Cardiac muscle cell (in vitro differentiated cells and primary cell): ENCODE measurements around the gene DDR1. TPM values are rescaled to one million over a fixed set of nuclear protein-coding genes. Genes with fewer than 3 reads are reported as not detected.
A peak's percentile ranks its signal among the peaks of the same experiment; 100 is the strongest.

Source experiments
- DNase-seq, 2 donors: peaks; one replicate each; pipeline versions ENCODE4 v3.0.0 to v3.0.0-alpha.2; 2010 to 2017; ENCODE audit warnings: low read depth in 1 of 2, low spot score in 1 of 2
- H3K27ac ChIP-seq: fragments of 200-600 bp; sonication (generic); 2 replicates; pipeline ENCODE4 v1.5.1; 2016
- H3K27me3 ChIP-seq: fragments of 200-600 bp; sonication (generic); 2 replicates; pipeline ENCODE4 v1.6.0; 2016; ENCODE audit warnings: control low read depth
- H3K36me3 ChIP-seq: fragments of 200-600 bp; sonication (generic); 2 replicates; pipeline ENCODE4 v1.5.1; 2016; ENCODE audit warnings: control low read depth
- H3K4me1 ChIP-seq: fragments of 200-600 bp; sonication (generic); 2 replicates; pipeline ENCODE4 v1.8.1; 2017; ENCODE audit warnings: low read depth, mild to moderate bottlenecking, mixed run types
- H3K4me3 ChIP-seq: fragments of 200-600 bp; sonication (generic); 2 replicates; pipeline ENCODE4 v1.5.1; 2016; ENCODE audit warnings: mild to moderate bottlenecking
- H3K9me3 ChIP-seq: fragments of 200-600 bp; sonication (generic); 2 replicates; pipeline ENCODE4 v1.5.1; 2017; ENCODE audit warnings: low read depth, mild to moderate bottlenecking, control low read depth
- polyA plus RNA-seq: library from polyadenylated mRNA; unstranded; fragments of >200 nt; fragmentation: Nextera tagmentation; extraction: Ambion mirVana; gene quantifications from 2 replicates; pipeline ENCODE4 v1.2.1, GENCODE V29; 2016
- total RNA-seq: library from RNA; depleted of rRNA; stranded (reverse); fragments of >200 nt; gene quantifications from 2 replicates; pipeline ENCODE4 v1.2.3, GENCODE V29; 2016
- TF ChIP-seq, protein P1 (sequence below): IDR thresholded peaks from 2 replicates; pipeline ENCODE4 v1.5.1; 2012; ENCODE audit warnings: low read depth, mild to moderate bottlenecking, low read length

The DDR1 gene
- total and polyA plus RNA-seq, 2 experiments from 2014 or later = 108 to 136 TPM

DNA sequence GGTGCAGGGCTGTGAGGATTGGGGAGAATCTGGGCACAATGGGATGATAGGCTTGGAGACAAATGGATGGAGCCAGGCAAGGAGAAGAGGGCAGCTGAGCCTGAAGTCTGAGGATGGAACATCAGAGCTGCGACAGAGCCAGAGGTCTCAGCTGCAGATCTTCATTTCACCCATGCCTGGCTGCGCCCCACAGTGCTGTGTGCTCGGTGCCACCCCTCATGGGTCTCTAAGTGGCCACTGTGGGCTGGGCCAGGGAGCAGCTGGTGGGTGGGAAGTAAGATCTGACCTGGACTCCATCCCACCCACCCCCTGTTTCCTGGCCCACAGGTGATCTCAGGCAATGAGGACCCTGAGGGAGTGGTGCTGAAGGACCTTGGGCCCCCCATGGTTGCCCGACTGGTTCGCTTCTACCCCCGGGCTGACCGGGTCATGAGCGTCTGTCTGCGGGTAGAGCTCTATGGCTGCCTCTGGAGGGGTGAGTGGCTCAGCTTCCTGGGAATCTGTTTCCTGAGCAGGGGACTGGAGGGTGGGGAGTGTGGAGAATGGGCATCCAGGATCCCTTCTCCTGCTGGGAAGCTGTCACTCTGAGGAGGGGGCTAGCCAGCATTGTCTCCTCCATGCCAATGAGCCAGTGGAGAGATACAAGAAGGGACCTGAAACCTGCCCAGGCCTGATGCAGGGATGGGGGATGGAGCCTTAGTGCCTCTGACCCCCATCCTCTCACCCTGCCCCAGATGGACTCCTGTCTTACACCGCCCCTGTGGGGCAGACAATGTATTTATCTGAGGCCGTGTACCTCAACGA, 6.5 kb downstream of the DDR1 start:
- TF ChIP-seq, protein P1, sequence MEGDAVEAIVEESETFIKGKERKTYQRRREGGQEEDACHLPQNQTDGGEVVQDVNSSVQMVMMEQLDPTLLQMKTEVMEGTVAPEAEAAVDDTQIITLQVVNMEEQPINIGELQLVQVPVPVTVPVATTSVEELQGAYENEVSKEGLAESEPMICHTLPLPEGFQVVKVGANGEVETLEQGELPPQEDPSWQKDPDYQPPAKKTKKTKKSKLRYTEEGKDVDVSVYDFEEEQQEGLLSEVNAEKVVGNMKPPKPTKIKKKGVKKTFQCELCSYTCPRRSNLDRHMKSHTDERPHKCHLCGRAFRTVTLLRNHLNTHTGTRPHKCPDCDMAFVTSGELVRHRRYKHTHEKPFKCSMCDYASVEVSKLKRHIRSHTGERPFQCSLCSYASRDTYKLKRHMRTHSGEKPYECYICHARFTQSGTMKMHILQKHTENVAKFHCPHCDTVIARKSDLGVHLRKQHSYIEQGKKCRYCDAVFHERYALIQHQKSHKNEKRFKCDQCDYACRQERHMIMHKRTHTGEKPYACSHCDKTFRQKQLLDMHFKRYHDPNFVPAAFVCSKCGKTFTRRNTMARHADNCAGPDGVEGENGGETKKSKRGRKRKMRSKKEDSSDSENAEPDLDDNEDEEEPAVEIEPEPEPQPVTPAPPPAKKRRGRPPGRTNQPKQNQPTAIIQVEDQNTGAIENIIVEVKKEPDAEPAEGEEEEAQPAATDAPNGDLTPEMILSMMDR = no peak
- Histone ChIP-seq H3K4me1 (peaks cover 13% of the 10 kb centered on the region), H3K36me3 (peaks cover 20% of the 10 kb centered on the region), H3K9me3 (no peaks in the 10 kb centered on the region), H3K27me3 (no peaks in the 10 kb centered on the region), H3K27ac (no peak overlapping the region), H3K4me3 (no peak overlapping the region)
- no peak for DNase-seq

DNA sequence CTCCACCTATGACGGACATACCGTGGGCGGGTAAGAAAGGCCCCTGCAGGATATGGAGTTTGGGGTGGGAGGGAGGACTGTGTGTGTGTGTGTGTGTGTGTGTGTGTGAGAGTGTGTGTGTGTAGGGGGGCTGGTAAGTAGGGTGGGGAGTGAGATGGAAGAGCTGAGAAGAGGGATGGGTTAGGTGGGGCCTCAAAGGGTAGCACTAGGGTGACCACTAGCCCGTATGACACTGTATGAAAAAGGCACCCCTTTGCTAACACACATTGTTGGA, 7.1 kb downstream of the DDR1 start:
- Histone ChIP-seq H3K36me3 (peaks cover 20% of the 10 kb centered on the region), H3K9me3 (no peaks in the 10 kb centered on the region), H3K4me3 (no peak overlapping the region), H3K27ac (no peak overlapping the region), H3K4me1 (peaks cover 8% of the 10 kb centered on the region), H3K27me3 (no peaks in the 10 kb centered on the region)
- TF ChIP-seq, protein P1 = no peak
- no peak for DNase-seq

DNA sequence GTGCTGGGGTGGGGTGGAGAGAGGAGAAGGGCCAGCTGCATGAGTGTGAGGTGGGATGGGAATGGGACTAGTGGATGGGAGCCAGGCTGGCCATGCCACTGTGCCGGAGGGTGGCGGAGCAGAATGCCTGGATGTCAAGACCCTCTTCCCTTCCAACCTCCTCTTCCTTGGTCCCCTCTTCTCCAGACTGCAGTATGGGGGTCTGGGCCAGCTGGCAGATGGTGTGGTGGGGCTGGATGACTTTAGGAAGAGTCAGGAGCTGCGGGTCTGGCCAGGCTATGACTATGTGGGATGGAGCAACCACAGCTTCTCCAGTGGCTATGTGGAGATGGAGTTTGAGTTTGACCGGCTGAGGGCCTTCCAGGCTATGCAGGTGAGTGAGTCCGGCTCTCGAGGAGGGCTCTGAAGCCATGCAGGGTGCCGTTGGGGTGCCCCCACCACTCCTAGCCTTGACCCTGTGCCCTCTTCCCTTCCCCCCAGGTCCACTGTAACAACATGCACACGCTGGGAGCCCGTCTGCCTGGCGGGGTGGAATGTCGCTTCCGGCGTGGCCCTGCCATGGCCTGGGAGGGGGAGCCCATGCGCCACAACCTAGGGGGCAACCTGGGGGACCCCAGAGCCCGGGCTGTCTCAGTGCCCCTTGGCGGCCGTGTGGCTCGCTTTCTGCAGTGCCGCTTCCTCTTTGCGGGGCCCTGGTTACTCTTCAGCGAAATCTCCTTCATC, 7.7 kb downstream of the DDR1 start:
- DNase-seq = no peak
- Histone ChIP-seq H3K4me1 (peaks cover 2% of the 10 kb centered on the region), H3K9me3 (no peaks in the 10 kb centered on the region), H3K4me3 (no peak overlapping the region), H3K36me3 (peaks cover 20% of the 10 kb centered on the region), H3K27ac (no peak overlapping the region), H3K27me3 (no peaks in the 10 kb centered on the region)
- TF ChIP-seq, protein P1 = no peak

DNA sequence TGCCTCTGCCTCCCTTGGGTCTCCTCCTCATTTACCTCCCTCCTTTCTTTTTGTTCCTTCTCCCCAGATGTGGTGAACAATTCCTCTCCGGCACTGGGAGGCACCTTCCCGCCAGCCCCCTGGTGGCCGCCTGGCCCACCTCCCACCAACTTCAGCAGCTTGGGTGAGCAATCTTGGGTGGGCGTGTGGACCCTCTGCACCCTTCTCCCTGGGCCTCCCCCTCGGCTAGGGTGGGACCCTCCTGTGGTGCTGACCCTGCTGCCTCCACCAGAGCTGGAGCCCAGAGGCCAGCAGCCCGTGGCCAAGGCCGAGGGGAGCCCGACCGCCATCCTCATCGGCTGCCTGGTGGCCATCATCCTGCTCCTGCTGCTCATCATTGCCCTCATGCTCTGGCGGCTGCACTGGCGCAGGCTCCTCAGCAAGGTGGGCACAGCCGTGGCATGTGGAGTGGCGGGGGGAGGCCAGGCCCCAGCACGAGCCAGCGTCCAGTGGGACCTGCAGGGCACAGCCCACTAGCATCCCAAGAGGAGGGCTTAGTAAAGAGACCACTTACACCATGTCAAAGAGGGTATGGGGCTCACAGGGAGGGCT, 8.8 kb downstream of the DDR1 start:
- Histone ChIP-seq H3K4me1 (no peaks in the 10 kb centered on the region), H3K9me3 (no peaks in the 10 kb centered on the region), H3K4me3 (no peak overlapping the region), H3K27me3 (no peaks in the 10 kb centered on the region), H3K36me3 (peaks cover 28% of the 10 kb centered on the region), H3K27ac (no peak overlapping the region)
- TF ChIP-seq, protein P1 = peak; percentile 21
- no peak for DNase-seq

DNA sequence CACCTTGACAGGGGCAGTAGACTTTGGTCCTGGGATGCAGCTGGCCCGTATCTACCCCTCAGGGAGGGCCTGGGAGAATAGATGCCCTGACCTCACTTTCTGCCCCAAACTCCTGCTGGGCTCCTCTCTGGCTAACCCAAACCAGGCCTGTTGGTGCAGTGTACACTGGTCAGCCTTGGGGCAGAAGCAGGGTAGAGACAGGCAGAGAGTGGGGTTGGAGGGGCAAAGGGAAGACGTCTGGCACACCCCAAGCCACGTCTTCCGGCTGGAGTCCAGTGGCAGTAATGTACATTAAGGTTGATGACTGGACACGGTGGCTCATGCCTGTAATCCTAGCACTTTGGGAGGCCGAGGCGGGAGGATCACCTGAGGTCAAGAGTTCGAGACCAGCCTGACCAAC, 9.3 kb downstream of the DDR1 start:
- peaks cover 31% of the 10 kb centered on the region for H3K36me3 ChIP-seq
- no peaks in the 10 kb centered on the region for H3K4me1 ChIP-seq
- no peak for DNase-seq
- no peaks in the 10 kb centered on the region for H3K27me3 ChIP-seq
- H3K9me3 ChIP-seq = no peaks in the 10 kb centered on the region
- TF ChIP-seq, protein P1 = no peak
- H3K27ac ChIP-seq = no peak overlapping the region
- no peak overlapping the region for H3K4me3 ChIP-seq
